ENCODE data around the gene OTUB2. TPM values are rescaled to one million over a fixed set of nuclear protein-coding genes. Genes with fewer than 3 reads are reported as not detected.

The OTUB2 gene
- total RNA-seq, 2 experiments from 2014 or later: 0.25 to 0.29 TPM

DNA sequence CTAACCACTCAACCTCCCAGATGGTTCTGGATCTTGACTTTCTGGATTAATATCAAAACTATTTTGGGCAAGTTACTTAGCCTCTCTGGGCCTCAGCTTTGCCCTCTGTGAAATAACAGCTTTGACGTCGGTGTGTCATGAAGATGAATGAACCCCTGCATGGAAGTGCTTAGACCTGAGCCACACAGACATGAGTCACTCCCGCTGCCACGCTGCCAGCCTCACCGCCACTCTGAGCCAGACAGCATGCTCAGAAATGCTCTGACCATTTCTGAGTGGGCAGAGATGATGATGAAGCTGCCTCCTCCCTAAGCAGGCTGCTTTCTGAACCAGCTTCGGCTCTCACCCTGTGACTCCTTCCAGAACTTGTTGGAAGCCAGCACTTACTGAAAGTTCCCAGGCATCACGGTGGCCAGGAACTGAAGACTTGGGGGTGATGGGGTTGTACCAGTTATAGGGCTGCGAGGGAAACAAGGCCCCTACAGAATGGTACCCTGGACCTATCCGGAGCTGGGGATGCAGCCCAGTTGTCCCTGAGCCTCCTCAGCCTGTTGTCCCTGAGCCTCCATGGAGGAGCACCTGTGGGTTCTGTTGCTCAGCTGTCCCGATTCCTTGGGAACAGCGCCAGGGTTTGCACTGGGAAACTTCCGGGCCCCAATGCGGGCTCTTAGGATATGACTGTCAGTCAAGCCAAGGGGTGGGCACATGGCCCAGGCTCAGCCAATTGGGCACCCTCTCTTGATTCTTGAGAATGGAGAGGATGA lies 31.0 kb upstream of the OTUB2 start:
- intact Hi-C loops (cut with micrococcal nuclease): no loop called here
- CTCF ChIA-PET: interaction anchor here (0.6 to 17.5 kb wide), 6 partner anchors 10 to 141 kb away, joined by 3 to 437 read pairs (median 4); no protein-coding TSS in a partner anchor

GRCh38 chr14:93996130-93996695 lies 29.9 kb upstream of the OTUB2 start:
- Mint-ChIP-seq H3K9me3 (no peaks in the 10 kb centered on the region), H3K36me3 (ENCODE audit: low read depth) (no peaks in the 10 kb centered on the region), H3K4me1 (ENCODE audit: low read depth) (peaks cover 35% of the 10 kb centered on the region), H3K27me3 (peaks cover 2% of the 10 kb centered on the region), H3K4me3 (no peak overlapping the region), H3K27ac (peak overlapping the region; percentile 62)
- DNase-seq (no peak), ATAC-seq (no peak)
- ChIA-PET POLR2A (interaction anchor here (1.1 to 3.8 kb wide), 6 partner anchors 12 to 56 kb away, joined by 3 to 19 read pairs (median 4); no protein-coding TSS in a partner anchor), CTCF (interaction anchor here (0.7 to 17.5 kb wide), 4 partner anchors 26 to 56 kb away, joined by 3 to 437 read pairs (median 30); no protein-coding TSS in a partner anchor)
- intact Hi-C loops (cut with micrococcal nuclease): no loop called here
- TF ChIP-seq, protein P1, sequence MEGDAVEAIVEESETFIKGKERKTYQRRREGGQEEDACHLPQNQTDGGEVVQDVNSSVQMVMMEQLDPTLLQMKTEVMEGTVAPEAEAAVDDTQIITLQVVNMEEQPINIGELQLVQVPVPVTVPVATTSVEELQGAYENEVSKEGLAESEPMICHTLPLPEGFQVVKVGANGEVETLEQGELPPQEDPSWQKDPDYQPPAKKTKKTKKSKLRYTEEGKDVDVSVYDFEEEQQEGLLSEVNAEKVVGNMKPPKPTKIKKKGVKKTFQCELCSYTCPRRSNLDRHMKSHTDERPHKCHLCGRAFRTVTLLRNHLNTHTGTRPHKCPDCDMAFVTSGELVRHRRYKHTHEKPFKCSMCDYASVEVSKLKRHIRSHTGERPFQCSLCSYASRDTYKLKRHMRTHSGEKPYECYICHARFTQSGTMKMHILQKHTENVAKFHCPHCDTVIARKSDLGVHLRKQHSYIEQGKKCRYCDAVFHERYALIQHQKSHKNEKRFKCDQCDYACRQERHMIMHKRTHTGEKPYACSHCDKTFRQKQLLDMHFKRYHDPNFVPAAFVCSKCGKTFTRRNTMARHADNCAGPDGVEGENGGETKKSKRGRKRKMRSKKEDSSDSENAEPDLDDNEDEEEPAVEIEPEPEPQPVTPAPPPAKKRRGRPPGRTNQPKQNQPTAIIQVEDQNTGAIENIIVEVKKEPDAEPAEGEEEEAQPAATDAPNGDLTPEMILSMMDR (IDR thresholded peaks at IDR 0.05): no peak

More for the DNA sequence above, 31.0 kb upstream of the OTUB2 start:
- Mint-ChIP-seq H3K4me3 (no peak overlapping the region), H3K9me3 (no peaks in the 10 kb centered on the region), H3K36me3 (ENCODE audit: low read depth) (no peaks in the 10 kb centered on the region), H3K27me3 (peaks cover 2% of the 10 kb centered on the region), H3K27ac (peak overlapping the region; percentile 71), H3K4me1 (ENCODE audit: low read depth) (peaks cover 34% of the 10 kb centered on the region)
- ATAC-seq (peak; percentile 92), DNase-seq (peak; percentile 84)
- TF ChIP-seq, protein P1 (IDR thresholded peaks at IDR 0.05): no peak
- POLR2A ChIA-PET: interaction anchor here (1.0 to 3.8 kb wide), 6 partner anchors 11 to 36 kb away, joined by 3 to 19 read pairs (median 4); partner anchors contain the start of gene ASB2

- H3K4me1 Mint-ChIP-seq (ENCODE audit: low read depth): peaks cover 38% of the 10 kb centered on the region
- peak; percentile 28 for ATAC-seq
- H3K27ac Mint-ChIP-seq: peak within 1 kb of the TSS; percentile 25
- peaks cover 2% of the 10 kb centered on the region for H3K27me3 Mint-ChIP-seq
- peak; percentile 55 for DNase-seq
- H3K36me3 Mint-ChIP-seq (ENCODE audit: low read depth): no peaks in the 10 kb centered on the region
- TF ChIP-seq, protein P1 (IDR thresholded peaks at IDR 0.05): no peak
- ChIA-PET CTCF (interaction anchor here (1.3 to 17.5 kb wide), 4 partner anchors 27 to 57 kb away, joined by 3 to 437 read pairs (median 30); no protein-coding TSS in a partner anchor), POLR2A (interaction anchor here (0.6 to 3.8 kb wide), 4 partner anchors 14 to 57 kb away, joined by 3 to 19 read pairs (median 4); no protein-coding TSS in a partner anchor)
- intact Hi-C loops (cut with micrococcal nuclease): no loop called here
- no peak within 1 kb of the TSS for H3K4me3 Mint-ChIP-seq
- no peaks in the 10 kb centered on the region for H3K9me3 Mint-ChIP-seq
These were observed 29.1 kb upstream of the OTUB2 start, which contains the start of gene CCDC197 for GRCh38 chr14:93997082-93997481. TSS of gene CCDC197 (plus strand) at chr14:93997301. CDS start at chr14:93998132, 831 bp downstream.

DNA sequence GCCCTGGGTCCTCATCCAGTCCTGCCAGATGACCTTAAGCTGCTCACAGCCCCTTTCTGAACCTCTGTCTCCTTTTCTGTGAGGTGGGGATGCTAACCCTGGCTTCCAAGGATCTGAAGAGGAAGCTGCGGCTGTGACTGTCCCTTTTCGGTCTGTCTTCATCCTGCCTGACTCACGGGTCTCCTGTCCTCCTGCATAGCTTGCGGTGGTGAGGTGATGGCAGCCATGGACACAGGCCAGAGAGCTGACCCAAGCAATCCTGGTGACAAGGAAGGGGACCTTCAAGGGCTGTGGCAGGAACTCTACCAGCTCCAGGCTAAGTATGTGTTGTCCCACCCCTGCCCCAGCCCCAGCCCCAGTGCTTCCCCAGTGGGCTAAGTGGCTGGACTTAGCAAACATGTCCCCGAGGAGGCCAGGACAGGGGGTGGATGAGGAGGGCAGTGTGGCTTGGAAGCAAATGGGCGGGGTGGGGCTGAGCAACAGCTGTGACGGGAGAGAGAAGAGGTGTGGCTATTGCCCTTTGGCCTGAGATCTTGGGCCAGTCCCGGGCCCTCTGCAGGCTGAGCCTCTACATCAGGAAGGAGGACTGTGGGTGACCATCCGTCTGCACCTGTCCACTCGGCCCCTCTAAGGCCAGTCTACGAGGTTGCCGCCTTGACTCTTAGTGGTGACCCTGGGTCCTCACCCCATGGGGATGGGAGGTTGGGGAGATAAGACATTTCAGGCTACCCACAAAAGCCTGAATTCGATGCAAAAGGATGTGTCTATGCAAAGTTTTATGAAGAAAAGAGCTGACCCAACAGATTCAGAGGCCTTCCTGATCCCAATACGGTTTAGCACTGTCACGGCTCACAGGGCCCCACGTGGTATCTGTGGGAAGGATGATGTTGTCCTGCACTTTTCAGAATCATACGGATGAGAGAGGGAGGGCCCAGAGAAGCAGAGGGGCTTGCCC lies 27.9 kb upstream of the OTUB2 start:
- H3K4me1 Mint-ChIP-seq (ENCODE audit: low read depth): peaks cover 38% of the 10 kb centered on the region
- CTCF ChIA-PET: interaction anchor here (1.3 to 17.5 kb wide), 5 partner anchors 16 to 139 kb away, joined by 3 to 437 read pairs (median 17); no protein-coding TSS in a partner anchor

More for the DNA sequence above, 27.9 kb upstream of the OTUB2 start:
- H3K9me3 Mint-ChIP-seq: no peaks in the 10 kb centered on the region
- POLR2A ChIA-PET: interaction anchor here (0.6 to 3.8 kb wide), 7 partner anchors 13 to 58 kb away, joined by 3 to 19 read pairs (median 3); no protein-coding TSS in a partner anchor
- ATAC-seq (no peak), DNase-seq (no peak)
- H3K27ac Mint-ChIP-seq: no peak overlapping the region
- no peak overlapping the region for H3K4me3 Mint-ChIP-seq
- intact Hi-C loops (cut with micrococcal nuclease): no loop called here
- H3K27me3 Mint-ChIP-seq: peaks cover 2% of the 10 kb centered on the region
- TF ChIP-seq, protein P1 (IDR thresholded peaks at IDR 0.05): no peak
- no peaks in the 10 kb centered on the region for H3K36me3 Mint-ChIP-seq (ENCODE audit: low read depth)
